ENCODE results near the gene EXOC3.

The EXOC3 gene

DNA sequence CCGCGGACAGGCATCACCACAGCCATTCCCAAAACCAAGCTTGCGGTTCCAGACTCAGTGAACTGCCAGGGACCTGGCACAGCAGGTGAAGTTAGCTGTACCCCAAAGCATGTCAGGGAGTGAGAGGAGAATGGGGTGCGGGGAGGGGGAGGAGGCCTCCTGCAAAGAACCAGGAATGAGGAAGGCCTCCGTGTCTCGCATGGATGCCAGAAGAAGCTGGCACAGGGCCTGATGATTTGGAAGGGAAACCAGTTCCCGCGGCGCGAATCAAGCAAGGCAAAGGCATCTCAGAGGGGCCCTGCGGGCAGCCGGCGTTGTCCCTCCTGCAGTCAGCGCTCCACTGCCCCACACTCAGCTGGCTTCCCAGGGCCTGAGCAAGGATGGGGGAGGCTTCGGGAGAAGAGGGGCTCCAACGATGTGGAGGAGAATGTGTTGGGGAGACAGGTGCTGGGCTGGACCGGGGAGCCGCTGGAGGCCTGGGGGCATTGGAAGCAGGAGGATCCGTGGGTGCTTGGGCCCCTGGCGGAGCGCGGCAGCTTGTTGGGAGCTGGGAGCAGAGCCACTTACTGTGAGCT lies 66.7 kb downstream of the EXOC3 start:
- no peak overlapping the region for H3K4me3 ChIP-seq (IDR thresholded peaks at IDR 0.05; ENCODE audit: insufficient read depth, low read depth, low read length)
- H4K20me1 ChIP-seq (ENCODE audit: insufficient read depth) = no peaks in the 10 kb centered on the region
- no peaks in the 10 kb centered on the region for H3K79me2 ChIP-seq (ENCODE audit: insufficient read depth, low read depth)
- no peak overlapping the region for H3K9ac ChIP-seq
- H3K4me1 ChIP-seq (ENCODE audit: low read depth, poor library complexity, severe bottlenecking) = no peaks in the 10 kb centered on the region
- no peak overlapping the region for H2AFZ ChIP-seq (ENCODE audit: low read depth)
- no peak overlapping the region for H3K4me2 ChIP-seq
- H3K27ac ChIP-seq = no peak overlapping the region
- H3K27me3 ChIP-seq (ENCODE audit: insufficient read depth, low read depth) = peaks cover 72% of the 10 kb centered on the region
- TF ChIP-seq, protein P1, sequence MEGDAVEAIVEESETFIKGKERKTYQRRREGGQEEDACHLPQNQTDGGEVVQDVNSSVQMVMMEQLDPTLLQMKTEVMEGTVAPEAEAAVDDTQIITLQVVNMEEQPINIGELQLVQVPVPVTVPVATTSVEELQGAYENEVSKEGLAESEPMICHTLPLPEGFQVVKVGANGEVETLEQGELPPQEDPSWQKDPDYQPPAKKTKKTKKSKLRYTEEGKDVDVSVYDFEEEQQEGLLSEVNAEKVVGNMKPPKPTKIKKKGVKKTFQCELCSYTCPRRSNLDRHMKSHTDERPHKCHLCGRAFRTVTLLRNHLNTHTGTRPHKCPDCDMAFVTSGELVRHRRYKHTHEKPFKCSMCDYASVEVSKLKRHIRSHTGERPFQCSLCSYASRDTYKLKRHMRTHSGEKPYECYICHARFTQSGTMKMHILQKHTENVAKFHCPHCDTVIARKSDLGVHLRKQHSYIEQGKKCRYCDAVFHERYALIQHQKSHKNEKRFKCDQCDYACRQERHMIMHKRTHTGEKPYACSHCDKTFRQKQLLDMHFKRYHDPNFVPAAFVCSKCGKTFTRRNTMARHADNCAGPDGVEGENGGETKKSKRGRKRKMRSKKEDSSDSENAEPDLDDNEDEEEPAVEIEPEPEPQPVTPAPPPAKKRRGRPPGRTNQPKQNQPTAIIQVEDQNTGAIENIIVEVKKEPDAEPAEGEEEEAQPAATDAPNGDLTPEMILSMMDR (conservative IDR thresholded peaks at IDR 0.05; ENCODE audit: low read depth, low read length) = no peak
- no peaks in the 10 kb centered on the region for H3K36me3 ChIP-seq (ENCODE audit: insufficient read depth)

DNA sequence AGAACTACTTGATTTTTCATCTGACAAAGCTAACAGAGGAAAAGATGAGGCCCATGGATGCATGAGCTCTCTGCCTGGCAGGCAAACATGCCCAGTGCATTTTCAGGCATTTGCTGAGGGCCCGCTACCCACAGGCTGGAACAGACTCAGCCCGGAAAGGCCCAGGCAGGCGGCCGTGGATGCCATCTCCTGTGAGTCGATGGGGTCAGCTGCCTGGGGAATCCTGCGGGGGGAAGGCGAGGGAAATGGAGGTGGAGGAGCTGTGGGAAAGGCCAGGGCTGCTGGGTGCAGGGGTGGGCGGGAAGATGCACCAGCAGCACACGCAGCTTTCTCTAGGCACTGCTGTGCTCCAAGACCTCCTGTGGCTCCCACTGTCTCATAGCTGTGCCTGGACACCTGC lies 67.5 kb downstream of the EXOC3 start:
- Histone ChIP-seq H3K9ac (no peak overlapping the region), H3K27ac (no peak overlapping the region)
- TF ChIP-seq, protein P1 (conservative IDR thresholded peaks at IDR 0.05; ENCODE audit: low read depth, low read length) = no peak

GRCh38 chr5:511476-511875 lies 68.5 kb downstream of the EXOC3 start:
- H3K4me2 ChIP-seq = no peak overlapping the region
- H2AFZ ChIP-seq (ENCODE audit: low read depth) = no peak overlapping the region
- no peaks in the 10 kb centered on the region for H3K4me1 ChIP-seq (ENCODE audit: low read depth, poor library complexity, severe bottlenecking)
- H3K27ac ChIP-seq = no peak overlapping the region
- H3K36me3 ChIP-seq (ENCODE audit: insufficient read depth) = no peaks in the 10 kb centered on the region
- H4K20me1 ChIP-seq (ENCODE audit: insufficient read depth) = no peaks in the 10 kb centered on the region
- no peak overlapping the region for H3K4me3 ChIP-seq (IDR thresholded peaks at IDR 0.05; ENCODE audit: insufficient read depth, low read depth, low read length)
- H3K9ac ChIP-seq = no peak overlapping the region
- TF ChIP-seq, protein P1 (conservative IDR thresholded peaks at IDR 0.05; ENCODE audit: low read depth, low read length) = no peak
- no peaks in the 10 kb centered on the region for H3K79me2 ChIP-seq (ENCODE audit: insufficient read depth, low read depth)
- H3K27me3 ChIP-seq (ENCODE audit: insufficient read depth, low read depth) = peaks cover 76% of the 10 kb centered on the region

More for the DNA sequence above, 67.5 kb downstream of the EXOC3 start:
- Histone ChIP-seq H3K36me3 (ENCODE audit: insufficient read depth) (no peaks in the 10 kb centered on the region), H3K4me2 (no peak overlapping the region), H4K20me1 (ENCODE audit: insufficient read depth) (no peaks in the 10 kb centered on the region), H3K4me3 (IDR thresholded peaks at IDR 0.05; ENCODE audit: insufficient read depth, low read depth, low read length) (no peak overlapping the region), H2AFZ (ENCODE audit: low read depth) (no peak overlapping the region), H3K79me2 (ENCODE audit: insufficient read depth, low read depth) (no peaks in the 10 kb centered on the region), H3K27me3 (ENCODE audit: insufficient read depth, low read depth) (peaks cover 76% of the 10 kb centered on the region), H3K4me1 (ENCODE audit: low read depth, poor library complexity, severe bottlenecking) (no peaks in the 10 kb centered on the region)

GRCh38 chr5:513216-514100 lies 70.5 kb downstream of the EXOC3 start:
- H3K4me1 ChIP-seq (ENCODE audit: low read depth, poor library complexity, severe bottlenecking) = no peaks in the 10 kb centered on the region
- peaks cover 89% of the 10 kb centered on the region for H3K27me3 ChIP-seq (ENCODE audit: insufficient read depth, low read depth)
- TF ChIP-seq, protein P1 (conservative IDR thresholded peaks at IDR 0.05; ENCODE audit: low read depth, low read length) = no peak
- H4K20me1 ChIP-seq (ENCODE audit: insufficient read depth) = no peaks in the 10 kb centered on the region
- H3K79me2 ChIP-seq (ENCODE audit: insufficient read depth, low read depth) = no peaks in the 10 kb centered on the region
- H3K36me3 ChIP-seq (ENCODE audit: insufficient read depth) = no peaks in the 10 kb centered on the region
- H3K4me2 ChIP-seq = no peak overlapping the region
- no peak overlapping the region for H2AFZ ChIP-seq (ENCODE audit: low read depth)
- no peak overlapping the region for H3K27ac ChIP-seq
- no peak overlapping the region for H3K9ac ChIP-seq
- no peak overlapping the region for H3K4me3 ChIP-seq (IDR thresholded peaks at IDR 0.05; ENCODE audit: insufficient read depth, low read depth, low read length)
